Measurements from ENCODE around the gene RNF13. TPM values are rescaled to one million over a fixed set of nuclear protein-coding genes. Genes with fewer than 3 reads are reported as not detected.

The RNF13 gene
- total RNA-seq, 2 donors from 2014 or later, result 21.3 to 32.7 TPM

- Mint-ChIP-seq H3K4me3 (no peak overlapping the region), H3K27ac (no peak overlapping the region), H3K4me1 (peaks cover 29% of the 10 kb centered on the region), H3K36me3 (ENCODE audit: low read depth) (peaks cover 49% of the 10 kb centered on the region), H3K9me3 (no peaks in the 10 kb centered on the region), H3K27me3 (ENCODE audit: insufficient read depth) (no peaks in the 10 kb centered on the region)
- WGBS, 2 experiments (ENCODE audit: insufficient coverage in 1 of 2, insufficient read length in 1 of 2), result 83% methylated on average over 2 of the region's 2 CpGs; no CpG with 5 or more reads in 1 of the 2 experiments
- Histone ChIP-seq H3K27me3 (ENCODE audit: control insufficient read depth, insufficient read depth, low read length, poor library complexity, severe bottlenecking) (no peaks in the 10 kb centered on the region), H3K9me3 (ENCODE audit: control insufficient read depth, low read length) (no peaks in the 10 kb centered on the region), H3K27ac (ENCODE audit: low read depth, low read length) (no peak overlapping the region), H3K4me1 (ENCODE audit: control insufficient read depth, insufficient read depth, low read length) (peaks cover 7% of the 10 kb centered on the region), H3K36me3 (ENCODE audit: control insufficient read depth, insufficient read depth, low read length) (peaks cover 90% of the 10 kb centered on the region), H3K4me3 (ENCODE audit: low read length) (no peak overlapping the region), H3K9ac (ENCODE audit: extremely low read depth, low read length, poor library complexity, severe bottlenecking) (no peak overlapping the region)
- TF ChIP-seq, protein P1, sequence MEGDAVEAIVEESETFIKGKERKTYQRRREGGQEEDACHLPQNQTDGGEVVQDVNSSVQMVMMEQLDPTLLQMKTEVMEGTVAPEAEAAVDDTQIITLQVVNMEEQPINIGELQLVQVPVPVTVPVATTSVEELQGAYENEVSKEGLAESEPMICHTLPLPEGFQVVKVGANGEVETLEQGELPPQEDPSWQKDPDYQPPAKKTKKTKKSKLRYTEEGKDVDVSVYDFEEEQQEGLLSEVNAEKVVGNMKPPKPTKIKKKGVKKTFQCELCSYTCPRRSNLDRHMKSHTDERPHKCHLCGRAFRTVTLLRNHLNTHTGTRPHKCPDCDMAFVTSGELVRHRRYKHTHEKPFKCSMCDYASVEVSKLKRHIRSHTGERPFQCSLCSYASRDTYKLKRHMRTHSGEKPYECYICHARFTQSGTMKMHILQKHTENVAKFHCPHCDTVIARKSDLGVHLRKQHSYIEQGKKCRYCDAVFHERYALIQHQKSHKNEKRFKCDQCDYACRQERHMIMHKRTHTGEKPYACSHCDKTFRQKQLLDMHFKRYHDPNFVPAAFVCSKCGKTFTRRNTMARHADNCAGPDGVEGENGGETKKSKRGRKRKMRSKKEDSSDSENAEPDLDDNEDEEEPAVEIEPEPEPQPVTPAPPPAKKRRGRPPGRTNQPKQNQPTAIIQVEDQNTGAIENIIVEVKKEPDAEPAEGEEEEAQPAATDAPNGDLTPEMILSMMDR (conservative IDR thresholded peaks at IDR 0.05), result no peak
- no peak for DNase-seq
Measured at GRCh38 chr3:149963485-149963884, 150.5 kb downstream of the RNF13 start.

- DNase-seq, result no peak
- no peaks in the 10 kb centered on the region for H3K9me3 Mint-ChIP-seq
- Histone ChIP-seq H3K27ac (ENCODE audit: low read depth, low read length) (no peak overlapping the region), H3K4me1 (ENCODE audit: control insufficient read depth, insufficient read depth, low read length) (peaks cover 7% of the 10 kb centered on the region), H3K9ac (ENCODE audit: extremely low read depth, low read length, poor library complexity, severe bottlenecking) (no peak overlapping the region), H3K4me3 (ENCODE audit: low read length) (no peak overlapping the region), H3K36me3 (ENCODE audit: control insufficient read depth, insufficient read depth, low read length) (peaks cover 84% of the 10 kb centered on the region), H3K27me3 (ENCODE audit: control insufficient read depth, insufficient read depth, low read length, poor library complexity, severe bottlenecking) (no peaks in the 10 kb centered on the region), H3K9me3 (ENCODE audit: control insufficient read depth, low read length) (no peaks in the 10 kb centered on the region)
- no peak overlapping the region for H3K4me3 Mint-ChIP-seq
- peaks cover 33% of the 10 kb centered on the region for H3K4me1 Mint-ChIP-seq
- H3K27ac Mint-ChIP-seq, result no peak overlapping the region
- H3K36me3 Mint-ChIP-seq (ENCODE audit: low read depth), result peaks cover 49% of the 10 kb centered on the region
- TF ChIP-seq, protein P1 (conservative IDR thresholded peaks at IDR 0.05), result no peak
- no peaks in the 10 kb centered on the region for H3K27me3 Mint-ChIP-seq (ENCODE audit: insufficient read depth)
Measured at GRCh38 chr3:149964291-149964690, 151.3 kb downstream of the RNF13 start.

DNA sequence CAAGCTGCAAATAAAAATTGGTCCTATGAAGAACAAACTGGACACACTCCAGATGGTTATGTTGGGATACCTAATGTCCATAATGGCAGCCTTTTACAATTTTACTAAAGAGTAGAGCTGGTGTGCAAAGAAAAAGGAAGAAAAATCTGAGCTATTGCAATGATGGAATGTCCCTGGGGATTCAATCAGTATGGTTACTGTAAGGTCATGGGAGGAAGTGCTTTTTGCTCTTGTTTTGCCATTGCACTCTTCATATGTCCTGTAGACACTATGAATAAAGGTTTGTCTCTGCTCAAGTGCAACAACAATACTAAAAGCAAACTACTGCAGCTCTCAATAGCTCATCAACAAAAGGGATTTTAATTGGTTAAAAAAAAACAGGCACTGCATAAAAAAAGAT lies 152.3 kb downstream of the RNF13 start:
- no peaks in the 10 kb centered on the region for H3K9me3 Mint-ChIP-seq
- Histone ChIP-seq H3K4me3 (ENCODE audit: low read length) (no peak overlapping the region), H3K27ac (ENCODE audit: low read depth, low read length) (no peak overlapping the region), H3K4me1 (ENCODE audit: control insufficient read depth, insufficient read depth, low read length) (peaks cover 7% of the 10 kb centered on the region), H3K27me3 (ENCODE audit: control insufficient read depth, insufficient read depth, low read length, poor library complexity, severe bottlenecking) (no peaks in the 10 kb centered on the region), H3K9ac (ENCODE audit: extremely low read depth, low read length, poor library complexity, severe bottlenecking) (no peak overlapping the region), H3K36me3 (ENCODE audit: control insufficient read depth, insufficient read depth, low read length) (peaks cover 80% of the 10 kb centered on the region), H3K9me3 (ENCODE audit: control insufficient read depth, low read length) (no peaks in the 10 kb centered on the region)
- H3K4me1 Mint-ChIP-seq, result peaks cover 33% of the 10 kb centered on the region
- H3K27ac Mint-ChIP-seq, result no peak overlapping the region
- no peaks in the 10 kb centered on the region for H3K27me3 Mint-ChIP-seq (ENCODE audit: insufficient read depth)
- TF ChIP-seq, protein P1 (conservative IDR thresholded peaks at IDR 0.05), result no peak
- H3K4me3 Mint-ChIP-seq, result no peak overlapping the region
- no peak for DNase-seq
- H3K36me3 Mint-ChIP-seq (ENCODE audit: low read depth), result peaks cover 45% of the 10 kb centered on the region
